Progenitor cell of endocrine pancreas (in vitro differentiated cells): Measurements from ENCODE around the gene SHKBP1. TPM values are rescaled to one million over a fixed set of nuclear protein-coding genes. Genes with fewer than 3 reads are reported as not detected.

ENCODE experiments used
- DNase-seq: peaks from one replicate; pipeline ENCODE4 v3.0.0; 2021; ENCODE audit warnings: low spot score; ENCODE audit not compliant: unreplicated experiment
- H3K27ac Mint-ChIP-seq: 2 replicates; pipeline ENCODE4 v1.8.0; 2021; ENCODE audit warnings: mild to moderate bottlenecking, moderate library complexity, mixed read lengths
- H3K27me3 Mint-ChIP-seq: 2 replicates; pipeline ENCODE4 v1.8.0; 2021; ENCODE audit warnings: mixed read lengths
- H3K36me3 Mint-ChIP-seq: 2 replicates; pipeline ENCODE4 v1.8.0; 2022; ENCODE audit warnings: mixed read lengths; ENCODE audit not compliant: insufficient read depth
- H3K4me1 Mint-ChIP-seq: 2 replicates; pipeline ENCODE4 v1.8.0; 2021; ENCODE audit warnings: low read depth, mixed read lengths
- H3K4me3 Mint-ChIP-seq: 2 replicates; pipeline ENCODE4 v1.8.0; 2021; ENCODE audit warnings: low read depth, mild to moderate bottlenecking, moderate library complexity, mixed read lengths
- H3K9me3 Mint-ChIP-seq: 2 replicates; pipeline ENCODE4 v1.8.0; 2021; ENCODE audit warnings: low read depth, mixed read lengths
- total RNA-seq: library from RNA; stranded (reverse); gene quantifications from 2 replicates; pipeline ENCODE4 v1.2.1, GENCODE V29; 2021
- TF ChIP-seq, protein P1 (sequence below): fragments of 200-600 bp; sonication (generic); IDR thresholded peaks from one replicate; pipeline ENCODE4 v1.5.0; 2021; ENCODE audit warnings: antibody characterized with exemption, mild to moderate bottlenecking; ENCODE audit not compliant: unreplicated experiment

SHKBP1 gene
- total RNA-seq, 1 donor from 2014 or later, result 114 TPM

- H3K4me3 Mint-ChIP-seq, result peak overlapping the region; percentile 66
- H3K9me3 Mint-ChIP-seq, result no peaks in the 10 kb centered on the region
- TF ChIP-seq, protein P1, sequence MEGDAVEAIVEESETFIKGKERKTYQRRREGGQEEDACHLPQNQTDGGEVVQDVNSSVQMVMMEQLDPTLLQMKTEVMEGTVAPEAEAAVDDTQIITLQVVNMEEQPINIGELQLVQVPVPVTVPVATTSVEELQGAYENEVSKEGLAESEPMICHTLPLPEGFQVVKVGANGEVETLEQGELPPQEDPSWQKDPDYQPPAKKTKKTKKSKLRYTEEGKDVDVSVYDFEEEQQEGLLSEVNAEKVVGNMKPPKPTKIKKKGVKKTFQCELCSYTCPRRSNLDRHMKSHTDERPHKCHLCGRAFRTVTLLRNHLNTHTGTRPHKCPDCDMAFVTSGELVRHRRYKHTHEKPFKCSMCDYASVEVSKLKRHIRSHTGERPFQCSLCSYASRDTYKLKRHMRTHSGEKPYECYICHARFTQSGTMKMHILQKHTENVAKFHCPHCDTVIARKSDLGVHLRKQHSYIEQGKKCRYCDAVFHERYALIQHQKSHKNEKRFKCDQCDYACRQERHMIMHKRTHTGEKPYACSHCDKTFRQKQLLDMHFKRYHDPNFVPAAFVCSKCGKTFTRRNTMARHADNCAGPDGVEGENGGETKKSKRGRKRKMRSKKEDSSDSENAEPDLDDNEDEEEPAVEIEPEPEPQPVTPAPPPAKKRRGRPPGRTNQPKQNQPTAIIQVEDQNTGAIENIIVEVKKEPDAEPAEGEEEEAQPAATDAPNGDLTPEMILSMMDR, result no peak
- peak; percentile 62 for DNase-seq
- H3K27me3 Mint-ChIP-seq, result peaks cover 59% of the 10 kb centered on the region
- H3K27ac Mint-ChIP-seq, result no peak overlapping the region
- H3K36me3 Mint-ChIP-seq, result no peaks in the 10 kb centered on the region
- H3K4me1 Mint-ChIP-seq, result peaks cover 9% of the 10 kb centered on the region
Measured at GRCh38 chr19:40530091-40530901, 46.4 kb upstream of the SHKBP1 start.

- H3K27ac Mint-ChIP-seq, result no peak overlapping the region
- H3K36me3 Mint-ChIP-seq, result no peaks in the 10 kb centered on the region
- peaks cover 6% of the 10 kb centered on the region for H3K4me1 Mint-ChIP-seq
- peaks cover 50% of the 10 kb centered on the region for H3K27me3 Mint-ChIP-seq
- TF ChIP-seq, protein P1, result no peak
- DNase-seq, result no peak
- no peaks in the 10 kb centered on the region for H3K9me3 Mint-ChIP-seq
- no peak overlapping the region for H3K4me3 Mint-ChIP-seq
Measured at GRCh38 chr19:40533508-40533907, 43.2 kb upstream of the SHKBP1 start.

GRCh38 chr19:40534148-40534547 lies 42.5 kb upstream of the SHKBP1 start:
- no peak overlapping the region for H3K27ac Mint-ChIP-seq
- TF ChIP-seq, protein P1, result no peak
- no peak overlapping the region for H3K4me3 Mint-ChIP-seq
- no peak for DNase-seq
- no peaks in the 10 kb centered on the region for H3K36me3 Mint-ChIP-seq
- H3K27me3 Mint-ChIP-seq, result peaks cover 51% of the 10 kb centered on the region
- H3K9me3 Mint-ChIP-seq, result no peaks in the 10 kb centered on the region
- H3K4me1 Mint-ChIP-seq, result peaks cover 6% of the 10 kb centered on the region

DNA sequence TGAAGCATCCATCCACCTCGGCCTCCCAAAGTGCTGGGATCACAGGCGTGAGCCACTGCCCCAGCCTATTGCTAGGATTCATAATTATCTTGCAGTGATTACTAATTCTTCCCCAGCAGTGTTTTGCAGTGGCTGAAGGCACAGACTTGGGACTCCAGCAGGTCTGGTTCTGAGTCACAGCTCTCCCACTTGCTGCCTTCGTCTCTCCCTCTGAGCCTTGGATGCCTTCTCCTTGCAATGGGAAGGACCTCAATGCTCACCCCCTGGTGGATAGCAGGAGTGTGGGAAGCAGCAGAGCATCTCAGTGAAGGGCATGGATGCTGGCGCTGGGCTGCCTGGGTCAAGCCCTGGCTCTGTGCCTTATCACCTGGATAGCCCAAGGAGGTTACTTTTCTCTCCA lies 37.6 kb upstream of the SHKBP1 start:
- H3K36me3 Mint-ChIP-seq, result no peaks in the 10 kb centered on the region
- H3K9me3 Mint-ChIP-seq, result no peaks in the 10 kb centered on the region
- H3K4me1 Mint-ChIP-seq, result no peaks in the 10 kb centered on the region
- no peak overlapping the region for H3K4me3 Mint-ChIP-seq
- no peak overlapping the region for H3K27ac Mint-ChIP-seq
- TF ChIP-seq, protein P1, result peak; percentile 13
- no peak for DNase-seq
- peaks cover 33% of the 10 kb centered on the region for H3K27me3 Mint-ChIP-seq

DNA sequence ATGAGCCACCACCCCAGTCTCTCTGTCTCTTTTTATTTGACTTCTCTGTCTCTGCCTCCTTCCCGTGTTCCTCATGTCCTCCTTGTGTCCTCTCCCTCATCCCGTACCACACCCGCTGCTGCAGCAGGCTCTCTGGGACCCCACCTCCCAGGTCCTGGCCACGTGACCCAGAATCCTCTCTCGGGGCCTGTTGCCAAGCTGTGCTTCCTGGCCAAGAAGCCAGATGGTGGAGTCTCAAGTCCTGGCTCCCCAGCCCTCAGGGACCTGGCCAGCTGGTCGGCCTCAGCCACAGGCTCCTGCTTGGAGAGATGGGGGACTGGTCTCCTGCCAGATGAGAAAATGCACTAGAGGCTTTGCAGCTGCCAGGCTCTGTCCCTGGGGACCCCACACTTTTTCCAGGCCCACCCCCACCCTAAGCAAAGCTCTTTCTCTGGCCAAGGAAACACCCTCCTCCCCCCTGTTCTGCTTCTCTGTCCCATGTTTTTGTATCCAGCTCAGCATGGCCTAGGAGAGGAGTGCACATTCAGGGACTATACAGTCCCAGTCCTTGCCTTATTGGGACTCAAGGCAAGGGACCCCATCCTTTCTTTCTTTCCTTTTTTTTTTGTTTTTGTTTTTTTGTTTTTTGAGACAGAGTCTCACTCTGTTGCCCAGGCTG lies 34.3 kb upstream of the SHKBP1 start:
- TF ChIP-seq, protein P1, result no peak
- Mint-ChIP-seq H3K27me3 (peaks cover 34% of the 10 kb centered on the region), H3K36me3 (no peaks in the 10 kb centered on the region), H3K9me3 (no peaks in the 10 kb centered on the region), H3K27ac (no peak overlapping the region), H3K4me1 (no peaks in the 10 kb centered on the region), H3K4me3 (no peak overlapping the region)
- DNase-seq, result no peak
